Measurements from ENCODE around the gene TTLL6. TPM values are rescaled to one million over a fixed set of nuclear protein-coding genes. Genes with fewer than 3 reads are reported as not detected.

TTLL6 gene
- total RNA-seq, 1 experiment from 2014 or later, result 3.4 TPM

DNA sequence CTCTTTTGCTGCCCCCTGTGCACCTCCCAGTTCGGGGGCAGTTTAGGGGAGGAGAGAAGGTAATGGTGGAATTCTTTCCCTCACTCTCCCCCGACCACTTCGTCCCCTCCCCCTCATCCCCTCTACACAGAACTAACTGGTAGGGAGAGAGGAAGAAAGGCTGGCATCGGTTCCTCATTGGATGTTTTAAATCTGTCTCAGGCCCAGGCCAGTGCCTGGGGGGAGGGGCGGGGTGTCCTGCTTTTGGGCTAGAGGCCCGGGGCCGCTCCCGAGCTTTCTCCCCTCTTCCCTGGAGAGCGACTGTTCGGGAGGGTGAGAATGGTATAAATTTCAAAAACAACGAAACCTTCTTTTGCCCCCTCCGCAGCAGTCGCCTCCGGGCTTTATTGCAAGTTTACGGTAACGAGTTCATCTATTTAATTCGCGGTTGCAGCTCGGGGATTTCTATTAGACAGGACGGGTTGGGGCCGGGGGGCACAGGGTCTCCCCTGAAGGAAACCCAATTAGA lies 94.1 kb downstream of the TTLL6 start, which contains the start of gene PRAC2:
Gene PRAC2, plus strand, starts transcription at position 271 of the 508 bp plus-strand sequence. CDS start 1,226 bp downstream, outside the sequence.
- CTCF ChIA-PET, result interaction anchor here (0.9 to 10.9 kb wide), 18 partner anchors 12 to 166 kb away, joined by 3 to 218 read pairs (median 19); partner anchors contain the start of gene TTLL6
- ATAC-seq, result peak; percentile 55
- peak within 1 kb of the TSS; percentile 84 for H3K27ac Mint-ChIP-seq

GRCh38 chr17:48722201-48722907 lies 94.7 kb downstream of the TTLL6 start, which contains the start of gene PRAC1:
Gene PRAC1, minus strand, starts transcription at chr17:48722518. Its CDS starts 126 bp downstream, at chr17:48722392.
- peaks cover 100% of the 10 kb centered on the region for H3K27me3 Mint-ChIP-seq (ENCODE audit: low read depth)
- H3K4me3 Mint-ChIP-seq, result peak within 1 kb of the TSS; percentile 85
- no peaks in the 10 kb centered on the region for H3K9me3 Mint-ChIP-seq
- peak within 1 kb of the TSS; percentile 84 for H3K27ac Mint-ChIP-seq
- no peaks in the 10 kb centered on the region for H3K36me3 Mint-ChIP-seq
- CTCF ChIA-PET, result interaction anchor here (0.9 to 10.9 kb wide), 10 partner anchors 13 to 162 kb away, joined by 4 to 218 read pairs (median 25); partner anchors contain the start of gene TTLL6
- POLR2A ChIA-PET, result interaction anchor here (0.6 to 1.1 kb wide), 2 partner anchors 9 to 185 kb away, joined by 3 to 4 read pairs; no protein-coding TSS in a partner anchor
- DNase-seq (ENCODE audit: low spot score) (no peak), ATAC-seq (peak; percentile 39)
- peaks cover 57% of the 10 kb centered on the region for H3K4me1 Mint-ChIP-seq
- TF ChIP-seq SP1 (CRISPR knock-in tag; conservative IDR thresholded peaks at IDR 0.05) (no peak), ZNF219 (CRISPR knock-in tag; IDR thresholded peaks at IDR 0.05; ENCODE audit: borderline replicate concordance) (no peak), TEAD1 (CRISPR knock-in tag; IDR thresholded peaks at IDR 0.05) (0 out of 2 replicates have a peak, but pooled peaks have one; percentile 13), ESRRA (CRISPR knock-in tag; IDR thresholded peaks at IDR 0.05; ENCODE audit: borderline replicate concordance) (no peak), IRF2 (CRISPR knock-in tag; IDR thresholded peaks at IDR 0.05; ENCODE audit: borderline replicate concordance, low read depth) (no peak), ZNF317 (CRISPR knock-in tag; IDR thresholded peaks at IDR 0.05; ENCODE audit: borderline replicate concordance, low read depth) (no peak), ZBTB21 (CRISPR knock-in tag; IDR thresholded peaks at IDR 0.05; ENCODE audit: borderline replicate concordance) (no peak), ETV6 (CRISPR knock-in tag; IDR thresholded peaks at IDR 0.05) (no peak), ELF4 (CRISPR knock-in tag; IDR thresholded peaks at IDR 0.05; ENCODE audit: low read depth) (no peak), CDX4 (CRISPR knock-in tag; IDR thresholded peaks at IDR 0.05; ENCODE audit: borderline replicate concordance) (no peak)
- TF ChIP-seq, protein P1, sequence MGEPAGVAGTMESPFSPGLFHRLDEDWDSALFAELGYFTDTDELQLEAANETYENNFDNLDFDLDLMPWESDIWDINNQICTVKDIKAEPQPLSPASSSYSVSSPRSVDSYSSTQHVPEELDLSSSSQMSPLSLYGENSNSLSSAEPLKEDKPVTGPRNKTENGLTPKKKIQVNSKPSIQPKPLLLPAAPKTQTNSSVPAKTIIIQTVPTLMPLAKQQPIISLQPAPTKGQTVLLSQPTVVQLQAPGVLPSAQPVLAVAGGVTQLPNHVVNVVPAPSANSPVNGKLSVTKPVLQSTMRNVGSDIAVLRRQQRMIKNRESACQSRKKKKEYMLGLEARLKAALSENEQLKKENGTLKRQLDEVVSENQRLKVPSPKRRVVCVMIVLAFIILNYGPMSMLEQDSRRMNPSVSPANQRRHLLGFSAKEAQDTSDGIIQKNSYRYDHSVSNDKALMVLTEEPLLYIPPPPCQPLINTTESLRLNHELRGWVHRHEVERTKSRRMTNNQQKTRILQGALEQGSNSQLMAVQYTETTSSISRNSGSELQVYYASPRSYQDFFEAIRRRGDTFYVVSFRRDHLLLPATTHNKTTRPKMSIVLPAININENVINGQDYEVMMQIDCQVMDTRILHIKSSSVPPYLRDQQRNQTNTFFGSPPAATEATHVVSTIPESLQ (CRISPR knock-in tag; IDR thresholded peaks at IDR 0.05), result no peak
- TF ChIP-seq, protein P2, sequence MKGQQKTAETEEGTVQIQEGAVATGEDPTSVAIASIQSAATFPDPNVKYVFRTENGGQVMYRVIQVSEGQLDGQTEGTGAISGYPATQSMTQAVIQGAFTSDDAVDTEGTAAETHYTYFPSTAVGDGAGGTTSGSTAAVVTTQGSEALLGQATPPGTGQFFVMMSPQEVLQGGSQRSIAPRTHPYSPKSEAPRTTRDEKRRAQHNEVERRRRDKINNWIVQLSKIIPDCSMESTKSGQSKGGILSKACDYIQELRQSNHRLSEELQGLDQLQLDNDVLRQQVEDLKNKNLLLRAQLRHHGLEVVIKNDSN (CRISPR knock-in tag; IDR thresholded peaks at IDR 0.05), result no peak

More for the DNA sequence above, 94.1 kb downstream of the TTLL6 start, which contains the start of gene PRAC2:
- DNase-seq (ENCODE audit: low spot score), result peak; percentile 78
- peak; percentile 44; the same call in 1 of the 2 replicates for TF ChIP-seq NFYB (CRISPR knock-in tag; conservative IDR thresholded peaks at IDR 0.05; ENCODE audit: low read depth)
- no peak for TF ChIP-seq ZNF263 (CRISPR knock-in tag; IDR thresholded peaks at IDR 0.05; ENCODE audit: low read depth)
- TF ChIP-seq, protein P3, sequence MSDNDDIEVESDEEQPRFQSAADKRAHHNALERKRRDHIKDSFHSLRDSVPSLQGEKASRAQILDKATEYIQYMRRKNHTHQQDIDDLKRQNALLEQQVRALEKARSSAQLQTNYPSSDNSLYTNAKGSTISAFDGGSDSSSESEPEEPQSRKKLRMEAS (CRISPR knock-in tag; IDR thresholded peaks at IDR 0.05), result 0 out of 2 replicates have a peak, but pooled peaks have one; percentile 11
- TF ChIP-seq ZBTB21 (CRISPR knock-in tag; IDR thresholded peaks at IDR 0.05; ENCODE audit: borderline replicate concordance), result no peak
- TF ChIP-seq ARID4B (CRISPR knock-in tag; IDR thresholded peaks at IDR 0.05; ENCODE audit: borderline replicate concordance), result no peak
- TF ChIP-seq, protein P4, sequence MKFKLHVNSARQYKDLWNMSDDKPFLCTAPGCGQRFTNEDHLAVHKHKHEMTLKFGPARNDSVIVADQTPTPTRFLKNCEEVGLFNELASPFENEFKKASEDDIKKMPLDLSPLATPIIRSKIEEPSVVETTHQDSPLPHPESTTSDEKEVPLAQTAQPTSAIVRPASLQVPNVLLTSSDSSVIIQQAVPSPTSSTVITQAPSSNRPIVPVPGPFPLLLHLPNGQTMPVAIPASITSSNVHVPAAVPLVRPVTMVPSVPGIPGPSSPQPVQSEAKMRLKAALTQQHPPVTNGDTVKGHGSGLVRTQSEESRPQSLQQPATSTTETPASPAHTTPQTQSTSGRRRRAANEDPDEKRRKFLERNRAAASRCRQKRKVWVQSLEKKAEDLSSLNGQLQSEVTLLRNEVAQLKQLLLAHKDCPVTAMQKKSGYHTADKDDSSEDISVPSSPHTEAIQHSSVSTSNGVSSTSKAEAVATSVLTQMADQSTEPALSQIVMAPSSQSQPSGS (CRISPR knock-in tag; IDR thresholded peaks at IDR 0.05; ENCODE audit: borderline replicate concordance, low read depth), result no peak
- H3K9me3 Mint-ChIP-seq, result no peaks in the 10 kb centered on the region
- H3K4me3 Mint-ChIP-seq, result peak within 1 kb of the TSS; percentile 70
- H3K36me3 Mint-ChIP-seq, result no peaks in the 10 kb centered on the region
- peaks cover 53% of the 10 kb centered on the region for H3K4me1 Mint-ChIP-seq
- POLR2A ChIA-PET, result interaction anchor here (0.6 to 1.3 kb wide), 6 partner anchors 10 to 273 kb away, joined by 3 to 5 read pairs (median 4); no protein-coding TSS in a partner anchor
- H3K27me3 Mint-ChIP-seq (ENCODE audit: low read depth), result peaks cover 100% of the 10 kb centered on the region

Data from WTC11 (cell line).